SH-SY5Y (cell line): Measurements from ENCODE around the gene AHCTF1.

Experiments
- GATA2 ChIP-seq: IDR thresholded peaks from 2 replicates; pipeline ENCODE4 v1.6.1; 2011; ENCODE audit warnings: mild to moderate bottlenecking, low read depth, low read length
- GATA3 ChIP-seq: IDR thresholded peaks from 2 replicates; pipeline ENCODE4 v1.6.1; 2011; ENCODE audit warnings: low read depth, mild to moderate bottlenecking, low read length, moderate library complexity

DNA sequence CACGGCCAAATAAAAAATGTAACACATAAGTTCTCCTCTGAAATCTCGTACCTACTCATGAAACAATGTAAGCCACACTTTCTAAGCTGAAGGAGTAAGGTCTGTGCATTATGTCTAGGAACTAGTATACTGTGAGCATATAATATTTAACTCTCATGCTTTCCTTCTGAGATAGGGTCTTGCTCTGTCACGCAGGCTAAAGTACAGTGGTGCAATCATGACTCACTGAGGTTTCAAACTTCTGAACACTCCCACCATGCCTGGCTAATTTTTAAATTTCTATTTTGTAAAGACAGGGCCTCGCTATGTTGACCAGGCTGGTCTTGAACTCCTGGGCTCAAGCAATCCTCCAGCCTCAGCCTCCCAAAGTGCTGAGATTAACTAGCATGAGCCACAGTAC is 71.3 kb downstream of the AHCTF1 start:
- TF ChIP-seq GATA2 (no peak), GATA3 (no peak)
